ENCODE results near the gene EZR. TPM values are rescaled to one million over a fixed set of nuclear protein-coding genes. Genes with fewer than 3 reads are reported as not detected.

Gene EZR
- total RNA-seq, 2 donors from 2014 or later = 257 to 424 TPM

DNA sequence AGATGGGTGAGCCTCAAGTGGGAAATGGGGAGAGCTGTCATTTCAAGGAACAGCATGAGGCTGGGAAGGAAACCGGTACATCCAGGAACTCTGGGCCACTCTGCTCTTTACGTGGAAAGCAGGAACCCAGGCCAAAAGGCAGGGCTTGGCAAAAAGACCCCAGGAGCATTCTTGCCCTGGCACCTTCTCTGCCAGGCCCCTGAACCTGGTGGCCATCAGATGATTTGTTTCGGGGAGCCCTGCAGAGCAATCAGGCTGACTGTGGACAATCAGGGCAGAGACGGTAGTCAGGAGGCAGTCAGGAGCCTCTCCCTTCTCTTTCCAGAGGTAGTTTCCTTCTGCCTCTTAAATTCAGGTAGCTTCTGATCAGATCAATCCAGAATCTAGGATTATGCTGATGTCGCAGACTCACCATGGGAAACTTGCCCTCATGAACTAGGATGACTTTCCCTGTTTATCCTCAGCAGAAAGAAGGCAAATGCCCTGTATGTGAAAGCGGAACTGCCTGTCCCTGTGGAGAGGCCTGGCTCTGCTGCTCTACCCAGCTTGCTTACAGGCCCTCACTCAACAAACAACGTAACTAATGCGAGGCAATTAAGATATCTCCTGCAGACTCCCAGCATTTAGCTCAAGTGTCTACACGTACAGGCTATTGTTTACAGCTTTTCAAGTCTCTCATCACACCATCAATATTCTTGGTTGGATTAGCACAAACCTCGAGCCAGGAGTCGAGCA, 36.6 kb downstream of the EZR start:
- intact Hi-C loops (cut with DNase I) = no loop called here
- peaks cover 36% of the 10 kb centered on the region for H3K36me3 ChIP-seq
- H3K27ac ChIP-seq = no peak overlapping the region
- H3K27me3 ChIP-seq = no peaks in the 10 kb centered on the region
- DNase-seq = no peak
- H3K4me3 ChIP-seq = no peak overlapping the region
- H3K4me1 ChIP-seq = peaks cover 15% of the 10 kb centered on the region
- no peaks in the 10 kb centered on the region for H3K9me3 ChIP-seq
- TF ChIP-seq, protein P1, sequence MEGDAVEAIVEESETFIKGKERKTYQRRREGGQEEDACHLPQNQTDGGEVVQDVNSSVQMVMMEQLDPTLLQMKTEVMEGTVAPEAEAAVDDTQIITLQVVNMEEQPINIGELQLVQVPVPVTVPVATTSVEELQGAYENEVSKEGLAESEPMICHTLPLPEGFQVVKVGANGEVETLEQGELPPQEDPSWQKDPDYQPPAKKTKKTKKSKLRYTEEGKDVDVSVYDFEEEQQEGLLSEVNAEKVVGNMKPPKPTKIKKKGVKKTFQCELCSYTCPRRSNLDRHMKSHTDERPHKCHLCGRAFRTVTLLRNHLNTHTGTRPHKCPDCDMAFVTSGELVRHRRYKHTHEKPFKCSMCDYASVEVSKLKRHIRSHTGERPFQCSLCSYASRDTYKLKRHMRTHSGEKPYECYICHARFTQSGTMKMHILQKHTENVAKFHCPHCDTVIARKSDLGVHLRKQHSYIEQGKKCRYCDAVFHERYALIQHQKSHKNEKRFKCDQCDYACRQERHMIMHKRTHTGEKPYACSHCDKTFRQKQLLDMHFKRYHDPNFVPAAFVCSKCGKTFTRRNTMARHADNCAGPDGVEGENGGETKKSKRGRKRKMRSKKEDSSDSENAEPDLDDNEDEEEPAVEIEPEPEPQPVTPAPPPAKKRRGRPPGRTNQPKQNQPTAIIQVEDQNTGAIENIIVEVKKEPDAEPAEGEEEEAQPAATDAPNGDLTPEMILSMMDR (IDR thresholded peaks at IDR 0.05) = no peak
- H3K9ac ChIP-seq (ENCODE audit: low read depth in 2 of 2, low read length in 2 of 2) = peak overlapping the region in 1 of 2 donors; percentile 27

DNA sequence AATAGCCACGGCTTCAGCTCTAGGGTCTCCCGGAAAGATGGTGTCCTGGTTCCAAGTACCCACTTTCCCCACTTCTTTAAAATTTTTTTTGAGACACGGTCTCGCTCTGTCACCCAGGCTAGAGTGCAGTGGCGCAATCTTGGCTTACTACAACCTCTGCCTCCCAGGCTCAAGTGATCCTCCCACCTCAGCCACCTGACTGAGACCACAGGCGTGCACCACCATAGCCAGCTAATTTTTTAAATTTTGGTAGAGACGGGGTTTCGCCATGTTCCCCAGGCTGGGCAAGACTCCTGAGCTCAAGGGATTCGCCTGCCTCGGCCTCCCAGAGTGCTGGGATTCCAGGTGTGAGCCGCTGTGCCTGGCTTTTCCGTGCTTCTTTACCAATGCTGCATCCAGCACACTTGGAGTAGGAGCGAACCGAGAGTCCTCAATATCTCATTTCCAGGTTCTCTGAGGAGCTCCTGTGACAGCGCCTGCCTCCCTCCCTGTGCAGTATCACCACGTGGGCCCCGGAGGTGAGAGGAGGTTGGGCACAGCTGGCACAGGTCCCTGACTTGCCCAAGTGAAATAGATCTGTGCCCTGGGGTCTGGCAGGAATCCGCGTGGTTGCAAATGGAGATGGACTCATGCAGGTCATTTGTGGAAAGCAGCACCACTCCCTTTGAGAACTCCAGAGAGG, 37.3 kb downstream of the EZR start:
- peaks cover 11% of the 10 kb centered on the region for H3K4me1 ChIP-seq
- no peak overlapping the region for H3K4me3 ChIP-seq
- H3K9me3 ChIP-seq = no peaks in the 10 kb centered on the region
- peaks cover 32% of the 10 kb centered on the region for H3K36me3 ChIP-seq
- intact Hi-C loops (cut with DNase I) = no loop called here
- H3K27ac ChIP-seq = peak overlapping the region; percentile 38
- peak overlapping the region in 1 of 2 donors; percentile 27 for H3K9ac ChIP-seq (ENCODE audit: low read depth in 2 of 2, low read length in 2 of 2)
- no peaks in the 10 kb centered on the region for H3K27me3 ChIP-seq
- DNase-seq = no peak
- TF ChIP-seq, protein P1 (IDR thresholded peaks at IDR 0.05) = no peak

DNA sequence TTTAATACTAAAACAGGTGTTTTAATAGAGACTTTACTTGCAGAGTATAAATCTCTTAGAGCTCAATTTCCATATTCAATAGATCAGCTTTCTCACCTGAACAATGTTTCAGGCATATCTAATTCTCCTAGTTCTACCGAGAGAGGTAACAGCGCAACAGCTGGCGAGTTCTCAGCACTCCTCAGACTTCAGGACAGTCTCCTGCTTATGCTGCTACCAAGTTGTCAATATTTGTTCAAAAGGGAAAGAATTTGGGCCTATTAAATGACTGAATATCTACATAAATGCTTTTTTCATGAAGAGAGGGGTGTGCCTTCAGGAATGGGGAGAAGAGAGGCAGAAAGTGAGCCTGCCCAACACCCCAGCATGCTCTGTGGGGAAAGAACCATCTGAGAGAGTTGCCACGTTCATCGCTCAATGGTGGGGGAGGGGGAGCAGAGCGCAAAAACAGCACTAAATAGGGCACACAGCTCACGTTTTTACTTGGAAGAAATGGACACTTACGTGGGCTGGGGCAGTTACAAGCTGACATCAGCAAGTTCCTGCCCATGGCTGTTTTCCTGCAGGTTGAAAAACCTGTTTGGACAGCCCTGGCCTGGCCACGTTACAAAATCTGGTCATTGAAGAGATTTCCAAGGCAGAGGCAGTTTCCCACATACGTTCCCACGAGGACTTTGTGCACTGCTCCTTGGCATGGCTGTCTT, 38.0 kb downstream of the EZR start:
- H3K4me3 ChIP-seq = no peak overlapping the region
- TF ChIP-seq, protein P1 (IDR thresholded peaks at IDR 0.05) = no peak
- peak overlapping the region in 1 of 2 donors; percentile 58 for H3K9ac ChIP-seq (ENCODE audit: low read depth in 2 of 2, low read length in 2 of 2)
- peaks cover 32% of the 10 kb centered on the region for H3K36me3 ChIP-seq
- intact Hi-C loops (cut with DNase I) = no loop called here
- H3K27ac ChIP-seq = peak overlapping the region; percentile 38
- peaks cover 11% of the 10 kb centered on the region for H3K4me1 ChIP-seq
- no peaks in the 10 kb centered on the region for H3K9me3 ChIP-seq
- DNase-seq = peak; percentile 66
- no peaks in the 10 kb centered on the region for H3K27me3 ChIP-seq

DNA sequence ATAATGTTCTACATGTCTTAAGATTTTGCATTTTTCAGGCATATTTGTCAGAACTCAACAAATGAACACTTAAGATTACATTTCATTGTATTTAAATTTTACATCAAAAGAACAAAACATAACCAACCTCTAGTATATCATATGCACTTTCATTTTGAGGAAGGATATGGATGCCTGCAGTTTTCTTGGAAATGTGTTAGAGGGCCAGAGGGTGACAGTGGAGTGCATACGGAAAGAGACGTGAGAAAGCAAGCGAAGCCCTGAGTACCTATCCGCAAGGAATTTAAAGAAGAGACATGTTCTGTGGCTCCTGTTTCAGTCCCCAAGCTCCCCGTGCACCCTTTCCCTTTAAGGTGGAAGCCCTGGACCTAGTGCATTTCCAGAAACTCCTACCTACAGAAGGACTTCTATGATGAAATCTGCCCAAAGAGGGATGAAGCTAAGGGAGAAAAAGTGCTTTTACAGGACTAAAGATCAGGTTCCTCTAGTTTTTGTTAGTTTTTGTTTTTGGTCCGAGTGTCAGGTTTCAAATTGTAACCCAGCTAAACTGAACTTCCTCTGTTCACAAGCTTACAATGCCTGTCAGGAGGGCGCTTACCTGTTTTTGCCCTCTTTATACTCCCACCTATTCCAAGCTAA, 38.8 kb downstream of the EZR start:
- no peak for DNase-seq
- Histone ChIP-seq H3K4me3 (no peak overlapping the region), H3K4me1 (peaks cover 11% of the 10 kb centered on the region), H3K27me3 (no peaks in the 10 kb centered on the region), H3K9me3 (no peaks in the 10 kb centered on the region), H3K27ac (no peak overlapping the region), H3K9ac (ENCODE audit: low read depth in 2 of 2, low read length in 2 of 2) (no peak overlapping the region), H3K36me3 (peaks cover 28% of the 10 kb centered on the region)
- intact Hi-C loops (cut with DNase I) = no loop called here
- TF ChIP-seq, protein P1 (IDR thresholded peaks at IDR 0.05) = no peak

DNA sequence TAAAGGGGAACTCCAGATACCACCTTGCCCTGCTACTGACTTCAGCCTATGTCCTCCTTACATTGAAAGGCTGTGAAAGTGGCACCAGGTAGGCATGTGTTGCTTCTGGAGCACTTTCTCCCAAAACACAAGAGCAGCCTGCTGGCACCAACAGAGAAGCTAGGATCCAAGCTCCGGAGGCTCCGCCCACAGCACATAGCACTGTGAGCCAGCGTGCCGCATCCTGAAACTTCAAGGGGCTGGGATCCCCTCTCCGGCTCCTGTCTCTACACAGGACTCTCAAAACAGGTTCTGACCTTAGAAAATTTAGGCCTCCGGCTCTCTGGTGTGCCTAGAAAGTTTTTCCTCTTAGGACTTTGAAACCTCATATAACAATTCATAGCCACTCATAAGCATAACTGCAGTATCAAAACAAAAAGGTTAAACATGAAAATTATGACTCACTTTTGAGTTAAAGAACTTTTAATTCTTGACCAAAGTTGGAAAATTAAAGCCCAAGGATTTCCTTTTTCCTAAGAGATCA, 41.1 kb downstream of the EZR start:
- Histone ChIP-seq H3K27ac (peak overlapping the region; percentile 43), H3K4me3 (no peak overlapping the region), H3K36me3 (peaks cover 10% of the 10 kb centered on the region), H3K9ac (ENCODE audit: low read depth in 2 of 2, low read length in 2 of 2) (peak overlapping the region in 1 of 2 donors; percentile 35), H3K9me3 (no peaks in the 10 kb centered on the region), H3K4me1 (peaks cover 23% of the 10 kb centered on the region), H3K27me3 (no peaks in the 10 kb centered on the region)
- TF ChIP-seq, protein P1 (IDR thresholded peaks at IDR 0.05) = no peak
- intact Hi-C loops (cut with DNase I) = no loop called here
- DNase-seq = no peak

Data from colonic mucosa (tissue), 4 donors.